NCI-H2171 treated with DMSO at 0.1 percent for 48 hours (cell line): ENCODE measurements around the gene STK33.

Source experiments
- DNase-seq: peaks from one replicate; lab custom pipeline; 2025; lab: John Stamatoyannopoulos, UW

Gene STK33

GRCh38 chr11:8426076-8426475, 168.0 kb downstream of the STK33 start:
- no peak for DNase-seq

GRCh38 chr11:8415195-8415594, 178.8 kb downstream of the STK33 start:
- DNase-seq: no peak

- peak; percentile 7 for DNase-seq
Observed at GRCh38 chr11:8408151-8408941, 185.7 kb downstream of the STK33 start.

- DNase-seq: no peak
Observed at GRCh38 chr11:8403310-8403709, 190.7 kb downstream of the STK33 start.

GRCh38 chr11:8392886-8393285, 201.1 kb downstream of the STK33 start:
- no peak for DNase-seq

GRCh38 chr11:8392166-8392565, 201.9 kb downstream of the STK33 start:
- no peak for DNase-seq

GRCh38 chr11:8390851-8391612, 203.0 kb downstream of the STK33 start:
- no peak for DNase-seq

- DNase-seq: no peak
Observed at GRCh38 chr11:8389029-8389996, 204.7 kb downstream of the STK33 start.

GRCh38 chr11:8387693-8388092, 206.3 kb downstream of the STK33 start:
- DNase-seq: no peak

- no peak for DNase-seq
Observed at GRCh38 chr11:8387141-8387540, 206.9 kb downstream of the STK33 start.

- no peak for DNase-seq
Observed at GRCh38 chr11:8386134-8386864, 207.7 kb downstream of the STK33 start.

GRCh38 chr11:8384199-8384821, 209.7 kb downstream of the STK33 start:
- no peak for DNase-seq

- no peak for DNase-seq
Observed at GRCh38 chr11:8383627-8384026, 210.4 kb downstream of the STK33 start.

GRCh38 chr11:8383227-8383626, 210.8 kb downstream of the STK33 start:
- DNase-seq: peak; percentile 1

GRCh38 chr11:8382436-8383053, 211.5 kb downstream of the STK33 start:
- DNase-seq: no peak

GRCh38 chr11:8381871-8382396, 212.1 kb downstream of the STK33 start:
- no peak for DNase-seq

- DNase-seq: no peak
Observed at GRCh38 chr11:8381343-8381742, 212.7 kb downstream of the STK33 start.

GRCh38 chr11:8375932-8376331, 218.1 kb downstream of the STK33 start:
- no peak for DNase-seq

GRCh38 chr11:8375460-8375859, 218.6 kb downstream of the STK33 start:
- no peak for DNase-seq

- DNase-seq: no peak
Observed at GRCh38 chr11:8374716-8375115, 219.3 kb downstream of the STK33 start.
